ENCODE results near the gene ZNF219. TPM values are rescaled to one million over a fixed set of nuclear protein-coding genes. Genes with fewer than 3 reads are reported as not detected.

Gene ZNF219
- total RNA-seq, 1 experiment from 2014 or later, result 149 TPM

DNA sequence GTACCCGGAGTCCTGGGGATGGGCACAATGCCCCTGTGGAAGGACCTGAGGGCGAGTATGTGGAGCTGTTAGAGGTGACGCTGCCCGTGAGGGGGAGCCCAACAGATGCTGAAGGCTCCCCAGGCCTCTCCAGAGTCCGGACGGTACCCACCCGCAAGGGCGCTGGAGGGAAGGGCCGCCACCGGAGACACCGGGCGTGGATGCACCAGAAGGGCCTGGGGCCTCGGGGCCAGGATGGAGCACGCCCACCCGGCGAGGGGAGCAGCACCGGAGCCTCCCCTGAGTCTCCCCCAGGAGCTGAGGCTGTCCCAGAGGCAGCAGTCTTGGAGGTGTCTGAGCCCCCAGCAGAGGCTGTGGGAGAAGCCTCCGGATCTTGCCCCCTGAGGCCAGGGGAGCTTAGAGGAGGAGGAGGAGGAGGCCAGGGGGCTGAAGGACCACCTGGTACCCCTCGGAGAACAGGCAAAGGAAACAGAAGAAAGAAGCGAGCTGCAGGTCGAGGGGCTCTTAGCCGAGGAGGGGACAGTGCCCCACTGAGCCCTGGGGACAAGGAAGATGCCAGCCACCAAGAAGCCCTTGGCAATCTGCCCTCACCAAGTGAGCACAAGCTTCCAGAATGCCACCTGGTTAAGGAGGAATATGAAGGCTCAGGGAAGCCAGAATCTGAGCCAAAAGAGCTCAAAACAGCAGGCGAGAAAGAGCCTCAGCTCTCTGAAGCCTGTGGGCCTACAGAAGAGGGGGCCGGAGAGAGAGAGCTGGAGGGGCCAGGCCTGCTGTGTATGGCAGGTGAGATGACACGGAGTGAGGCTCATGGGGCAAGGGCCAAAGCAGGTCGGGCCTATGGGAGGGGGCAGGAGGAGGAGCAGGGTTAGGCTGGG, 23.8 kb downstream of the ZNF219 start:
- ChIA-PET POLR2A (no interaction called here), CTCF (interaction anchor here (1.3 to 2.0 kb wide), 3 partner anchors 16 to 60 kb away, joined by 4 to 10 read pairs (median 7); no protein-coding TSS in a partner anchor)
- Mint-ChIP-seq H3K4me3 (no peak overlapping the region), H3K4me1 (peaks cover 17% of the 10 kb centered on the region), H3K36me3 (peaks cover 56% of the 10 kb centered on the region), H3K27me3 (ENCODE audit: low read depth) (no peaks in the 10 kb centered on the region), H3K9me3 (no peaks in the 10 kb centered on the region), H3K27ac (no peak overlapping the region)
- ATAC-seq (no peak), DNase-seq (ENCODE audit: low spot score) (no peak)
- TF ChIP-seq, protein P1, sequence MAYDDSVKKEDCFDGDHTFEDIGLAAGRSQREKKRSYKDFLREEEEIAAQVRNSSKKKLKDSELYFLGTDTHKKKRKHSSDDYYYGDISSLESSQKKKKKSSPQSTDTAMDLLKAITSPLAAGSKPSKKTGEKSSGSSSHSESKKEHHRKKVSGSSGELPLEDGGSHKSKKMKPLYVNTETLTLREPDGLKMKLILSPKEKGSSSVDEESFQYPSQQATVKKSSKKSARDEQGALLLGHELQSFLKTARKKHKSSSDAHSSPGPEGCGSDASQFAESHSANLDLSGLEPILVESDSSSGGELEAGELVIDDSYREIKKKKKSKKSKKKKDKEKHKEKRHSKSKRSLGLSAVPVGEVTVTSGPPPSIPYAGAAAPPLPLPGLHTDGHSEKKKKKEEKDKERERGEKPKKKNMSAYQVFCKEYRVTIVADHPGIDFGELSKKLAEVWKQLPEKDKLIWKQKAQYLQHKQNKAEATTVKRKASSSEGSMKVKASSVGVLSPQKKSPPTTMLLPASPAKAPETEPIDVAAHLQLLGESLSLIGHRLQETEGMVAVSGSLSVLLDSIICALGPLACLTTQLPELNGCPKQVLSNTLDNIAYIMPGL (CRISPR knock-in tag; IDR thresholded peaks at IDR 0.05), result no peak
- TF ChIP-seq USF1 (CRISPR knock-in tag; IDR thresholded peaks at IDR 0.05) (no peak), HMGA2 (CRISPR knock-in tag; IDR thresholded peaks at IDR 0.05) (no peak), SP1 (CRISPR knock-in tag; conservative IDR thresholded peaks at IDR 0.05) (no peak), ZNF138 (CRISPR knock-in tag; conservative IDR thresholded peaks at IDR 0.05) (no peak), ZNF121 (CRISPR knock-in tag; IDR thresholded peaks at IDR 0.05) (no peak), ZNF219 (CRISPR knock-in tag; IDR thresholded peaks at IDR 0.05; ENCODE audit: borderline replicate concordance) (no peak), ZNF281 (CRISPR knock-in tag; IDR thresholded peaks at IDR 0.05) (no peak)
- TF ChIP-seq, protein P2, sequence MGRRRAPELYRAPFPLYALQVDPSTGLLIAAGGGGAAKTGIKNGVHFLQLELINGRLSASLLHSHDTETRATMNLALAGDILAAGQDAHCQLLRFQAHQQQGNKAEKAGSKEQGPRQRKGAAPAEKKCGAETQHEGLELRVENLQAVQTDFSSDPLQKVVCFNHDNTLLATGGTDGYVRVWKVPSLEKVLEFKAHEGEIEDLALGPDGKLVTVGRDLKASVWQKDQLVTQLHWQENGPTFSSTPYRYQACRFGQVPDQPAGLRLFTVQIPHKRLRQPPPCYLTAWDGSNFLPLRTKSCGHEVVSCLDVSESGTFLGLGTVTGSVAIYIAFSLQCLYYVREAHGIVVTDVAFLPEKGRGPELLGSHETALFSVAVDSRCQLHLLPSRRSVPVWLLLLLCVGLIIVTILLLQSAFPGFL (CRISPR knock-in tag; IDR thresholded peaks at IDR 0.05; ENCODE audit: borderline replicate concordance), result no peak
- TF ChIP-seq, protein P3, sequence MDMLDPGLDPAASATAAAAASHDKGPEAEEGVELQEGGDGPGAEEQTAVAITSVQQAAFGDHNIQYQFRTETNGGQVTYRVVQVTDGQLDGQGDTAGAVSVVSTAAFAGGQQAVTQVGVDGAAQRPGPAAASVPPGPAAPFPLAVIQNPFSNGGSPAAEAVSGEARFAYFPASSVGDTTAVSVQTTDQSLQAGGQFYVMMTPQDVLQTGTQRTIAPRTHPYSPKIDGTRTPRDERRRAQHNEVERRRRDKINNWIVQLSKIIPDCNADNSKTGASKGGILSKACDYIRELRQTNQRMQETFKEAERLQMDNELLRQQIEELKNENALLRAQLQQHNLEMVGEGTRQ (CRISPR knock-in tag; IDR thresholded peaks at IDR 0.05), result no peak
- TF ChIP-seq, protein P4, sequence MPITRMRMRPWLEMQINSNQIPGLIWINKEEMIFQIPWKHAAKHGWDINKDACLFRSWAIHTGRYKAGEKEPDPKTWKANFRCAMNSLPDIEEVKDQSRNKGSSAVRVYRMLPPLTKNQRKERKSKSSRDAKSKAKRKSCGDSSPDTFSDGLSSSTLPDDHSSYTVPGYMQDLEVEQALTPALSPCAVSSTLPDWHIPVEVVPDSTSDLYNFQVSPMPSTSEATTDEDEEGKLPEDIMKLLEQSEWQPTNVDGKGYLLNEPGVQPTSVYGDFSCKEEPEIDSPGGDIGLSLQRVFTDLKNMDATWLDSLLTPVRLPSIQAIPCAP (CRISPR knock-in tag; IDR thresholded peaks at IDR 0.05), result no peak

GRCh38 chr14:21073921-21074320, 24.5 kb downstream of the ZNF219 start:
- H3K9me3 Mint-ChIP-seq, result no peaks in the 10 kb centered on the region
- DNase-seq (ENCODE audit: low spot score), result no peak
- ChIA-PET POLR2A (no interaction called here), CTCF (interaction anchor here (1.9 to 4.6 kb wide), 3 partner anchors 17 to 59 kb away, joined by 7 to 165 read pairs (median 10); no protein-coding TSS in a partner anchor)
- TF ChIP-seq NFE2L1 (CRISPR knock-in tag; IDR thresholded peaks at IDR 0.05) (no peak), ZNF423 (CRISPR knock-in tag; IDR thresholded peaks at IDR 0.05) (no peak), MLX (CRISPR knock-in tag; IDR thresholded peaks at IDR 0.05) (no peak), TEAD4 (CRISPR knock-in tag; IDR thresholded peaks at IDR 0.05) (no peak), ATF6 (CRISPR knock-in tag; IDR thresholded peaks at IDR 0.05) (no peak), TCF7 (CRISPR knock-in tag; IDR thresholded peaks at IDR 0.05; ENCODE audit: low read depth) (no peak), FOXJ3 (CRISPR knock-in tag; IDR thresholded peaks at IDR 0.05; ENCODE audit: borderline replicate concordance) (no peak), GTF2I (CRISPR knock-in tag; conservative IDR thresholded peaks at IDR 0.05) (no peak)
- no peaks in the 10 kb centered on the region for H3K27me3 Mint-ChIP-seq (ENCODE audit: low read depth)
- peaks cover 49% of the 10 kb centered on the region for H3K36me3 Mint-ChIP-seq
- peaks cover 17% of the 10 kb centered on the region for H3K4me1 Mint-ChIP-seq
- no peak for ATAC-seq
- no peak overlapping the region for H3K27ac Mint-ChIP-seq
- no peak overlapping the region for H3K4me3 Mint-ChIP-seq

All from WTC11 (cell line).